ENCODE results near the gene PSMC3IP.

GRCh38 chr17:42566215-42566882 lies 11.2 kb downstream of the PSMC3IP start:
- TF ChIP-seq POLR2A (IDR thresholded peaks at IDR 0.05) (no peak), CTCF (IDR thresholded peaks at IDR 0.05 in 8 of 11, conservative IDR thresholded peaks at IDR 0.05 in 3 of 11) (no peak), POLR2AphosphoS5 (IDR thresholded peaks at IDR 0.05) (no peak)
